GM18499 (cell line): ENCODE measurements around the gene HMCN1.

ENCODE experiments used
- ATAC-seq: cut with Tn5 transposase; IDR thresholded peaks from one replicate; pipeline ENCODE4 v1.9.1; 2021; ENCODE audit warnings: moderate number of reproducible peaks; ENCODE audit not compliant: insufficient read depth, unreplicated experiment

Gene HMCN1

GRCh38 chr1:185843297-185843869 is 109.2 kb downstream of the HMCN1 start:
- no peak for ATAC-seq

DNA sequence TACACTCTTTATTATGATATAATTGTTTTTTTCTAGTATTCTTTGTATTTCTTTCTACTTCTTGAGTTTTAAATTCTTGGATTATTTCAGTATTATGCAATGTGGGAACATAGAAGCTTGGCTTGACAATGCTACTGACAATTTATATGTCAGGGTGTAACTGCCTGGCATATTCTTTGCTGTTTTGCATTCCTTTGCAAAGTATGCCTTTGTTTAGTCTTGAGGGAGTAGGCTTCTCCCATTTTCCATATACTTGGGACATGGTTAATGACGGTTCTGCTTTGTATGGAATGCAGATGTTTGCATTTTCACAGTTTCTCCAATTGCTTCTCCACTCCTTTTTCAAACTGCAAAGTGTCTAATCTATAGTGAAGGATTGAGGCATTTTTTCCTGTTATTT is 109.8 kb downstream of the HMCN1 start:
- ATAC-seq: no peak

GRCh38 chr1:185846672-185847444 is 112.7 kb downstream of the HMCN1 start:
- ATAC-seq: no peak

DNA sequence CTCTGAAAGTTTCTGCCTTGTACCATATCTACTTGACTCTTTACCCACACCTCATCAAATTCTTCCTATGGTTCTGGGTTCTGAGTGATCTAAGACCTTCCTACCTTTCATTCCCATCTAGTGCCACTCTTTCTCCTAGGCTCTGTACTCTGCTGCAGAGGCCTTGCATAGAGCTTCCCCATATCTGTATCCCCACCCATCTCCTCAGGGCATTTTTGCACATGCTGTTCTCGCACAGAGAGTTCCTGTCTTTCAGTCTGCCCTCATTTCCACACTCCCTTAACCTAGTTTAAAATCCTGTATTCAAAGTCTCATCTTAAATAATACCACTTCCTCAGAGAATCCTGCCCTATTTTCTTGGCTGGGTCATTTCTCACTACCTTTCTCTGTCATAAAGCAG is 114.8 kb downstream of the HMCN1 start:
- ATAC-seq: no peak

GRCh38 chr1:185850366-185850765 is 116.2 kb downstream of the HMCN1 start:
- ATAC-seq: no peak

DNA sequence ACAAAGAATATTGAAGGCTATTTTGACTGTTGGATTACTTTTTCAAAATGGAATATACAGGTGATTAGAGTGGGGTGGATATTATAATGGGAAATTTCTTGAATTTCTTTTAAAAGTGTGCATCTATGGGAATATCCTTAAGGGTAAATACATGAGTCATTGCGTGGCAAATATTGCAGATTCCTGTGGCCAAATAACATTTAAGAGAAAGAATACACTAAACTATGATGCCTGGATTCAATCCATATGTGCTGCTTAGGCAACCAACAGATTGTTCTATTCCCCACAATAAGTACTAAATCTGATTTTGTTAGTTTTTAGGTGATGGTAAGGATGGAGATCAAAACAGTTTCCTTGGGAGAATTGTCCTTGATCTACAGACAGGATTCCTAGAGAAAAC is 119.5 kb downstream of the HMCN1 start:
- no peak for ATAC-seq

GRCh38 chr1:185856482-185856881 is 122.3 kb downstream of the HMCN1 start:
- ATAC-seq: no peak

DNA sequence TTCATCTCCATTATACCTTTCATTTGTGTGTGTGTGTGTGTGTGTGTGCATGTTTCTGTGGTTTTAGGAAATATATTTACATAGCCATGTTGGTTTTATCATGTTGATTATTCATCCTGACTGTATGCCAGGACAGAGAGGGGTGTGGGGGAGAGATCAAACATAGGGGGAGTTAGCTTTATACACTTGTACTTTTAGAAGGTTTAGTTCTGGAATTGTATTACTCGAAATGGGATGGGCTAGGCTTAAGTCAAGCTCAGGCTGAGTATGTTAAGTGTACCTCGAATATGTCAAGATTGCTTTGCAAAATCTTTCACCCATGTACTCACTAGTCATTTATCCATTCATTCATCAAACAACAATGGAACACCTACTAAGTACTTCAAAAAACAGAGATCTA is 123.3 kb downstream of the HMCN1 start:
- no peak for ATAC-seq

GRCh38 chr1:185860311-185860710 is 126.1 kb downstream of the HMCN1 start:
- no peak for ATAC-seq

- no peak for ATAC-seq
These were observed 126.7 kb downstream of the HMCN1 start for GRCh38 chr1:185860859-185861258.

DNA sequence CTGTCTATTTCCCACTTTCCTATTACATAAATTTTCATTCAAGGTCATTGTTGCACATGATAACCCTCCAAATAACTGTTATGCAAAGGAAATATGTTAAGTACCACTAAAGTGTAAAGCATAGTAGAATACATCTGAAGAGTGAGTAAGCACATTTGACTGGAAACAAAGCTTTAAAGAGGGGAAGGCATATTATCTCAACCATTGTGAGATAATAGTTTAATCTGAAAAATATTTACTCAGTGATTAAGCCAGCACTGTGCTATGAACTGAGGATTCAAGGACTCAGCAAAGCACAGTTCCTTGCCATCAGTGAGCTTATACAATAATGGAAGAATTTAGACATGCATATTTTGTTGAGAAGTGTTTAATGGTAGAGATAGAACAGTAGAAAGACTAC is 127.4 kb downstream of the HMCN1 start:
- ATAC-seq: no peak

DNA sequence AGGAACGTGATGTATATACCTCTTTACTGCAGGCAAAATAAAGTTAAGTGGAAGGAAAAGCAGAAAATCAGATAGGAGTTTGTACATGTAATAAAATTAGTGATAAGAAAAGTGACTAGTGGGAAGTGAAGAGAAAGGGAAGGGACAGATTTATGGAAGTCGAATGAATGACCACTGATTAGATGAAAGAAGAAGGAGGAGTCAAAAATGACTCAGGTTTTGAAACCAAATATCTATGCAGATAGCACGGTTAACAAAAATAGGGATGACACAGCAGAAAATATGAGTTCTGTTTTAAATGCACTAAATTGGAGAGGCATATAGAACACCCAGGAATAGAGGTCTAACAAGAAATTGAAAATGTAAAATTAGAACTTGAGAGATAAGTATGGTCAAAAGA is 128.0 kb downstream of the HMCN1 start:
- no peak for ATAC-seq

DNA sequence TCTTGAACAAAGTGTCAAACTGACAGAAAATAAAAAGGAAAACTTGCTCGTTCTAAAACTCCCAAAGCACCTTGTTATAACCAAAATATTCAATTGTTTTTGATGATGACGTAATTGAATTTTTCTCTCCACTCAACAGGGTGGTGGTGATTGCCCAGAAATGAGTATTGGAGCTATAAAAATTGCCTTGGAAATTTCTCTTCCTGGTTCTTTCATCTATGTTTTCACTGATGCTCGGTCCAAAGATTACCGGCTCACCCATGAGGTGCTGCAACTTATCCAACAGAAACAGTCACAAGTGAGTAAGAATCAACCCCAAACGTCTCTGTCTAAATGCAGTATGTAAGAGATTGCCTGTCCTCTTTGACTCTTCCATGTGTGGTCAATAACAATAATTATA is 130.1 kb downstream of the HMCN1 start:
- ATAC-seq: no peak

DNA sequence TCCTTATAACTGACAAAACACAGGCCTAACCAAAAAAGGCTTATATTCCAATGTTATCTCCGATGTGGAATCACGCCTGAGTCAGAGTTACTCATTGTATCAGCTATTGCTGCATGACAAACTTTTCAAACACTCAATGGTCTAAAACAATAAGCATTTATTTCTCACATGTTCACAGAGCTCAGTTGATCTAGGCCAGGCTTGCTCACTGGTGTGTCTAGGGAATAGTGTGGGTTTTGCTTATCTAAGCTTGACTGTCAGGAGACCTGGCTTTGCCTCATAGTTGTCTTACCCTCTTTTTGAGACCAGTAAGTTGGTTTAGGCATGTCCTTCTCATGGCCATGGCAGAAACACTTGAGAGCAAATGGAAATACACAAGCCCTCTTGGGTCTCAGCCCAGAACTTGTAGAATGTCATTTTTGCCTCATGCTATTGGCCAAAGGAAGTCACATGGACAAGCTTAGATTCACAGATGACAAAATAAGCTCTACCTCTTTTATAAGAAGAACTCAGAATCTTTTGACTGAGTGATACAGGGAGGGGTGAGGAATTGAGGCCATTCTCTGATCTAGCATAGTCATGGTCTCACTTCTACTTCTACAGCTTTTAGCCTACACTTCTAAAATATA is 130.8 kb downstream of the HMCN1 start:
- ATAC-seq: no peak

GRCh38 chr1:185869590-185869989 is 135.4 kb downstream of the HMCN1 start:
- no peak for ATAC-seq

DNA sequence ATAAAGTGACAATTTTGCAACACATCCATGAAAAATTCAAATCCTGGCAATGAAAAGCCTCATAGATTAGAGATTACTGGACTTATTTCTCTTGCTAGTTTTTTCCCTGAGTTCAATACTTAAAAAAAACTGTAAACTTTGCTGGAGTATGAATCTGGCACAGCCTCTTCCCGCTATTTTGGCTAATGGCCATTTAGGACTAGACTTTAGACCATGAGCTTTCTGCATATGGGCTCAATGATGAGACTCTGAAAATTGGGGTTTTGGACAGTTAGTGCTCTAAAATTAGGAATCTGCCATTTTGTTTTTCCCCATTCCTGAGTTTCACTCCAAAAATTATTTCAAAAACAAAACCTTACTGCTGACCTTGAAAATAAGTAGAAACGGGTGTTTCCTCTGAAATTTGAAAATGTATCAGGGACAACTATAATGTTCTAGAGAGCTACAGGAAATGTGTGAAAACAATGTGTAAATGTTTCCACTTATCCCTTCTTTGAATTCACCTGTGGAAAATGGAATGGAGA is 137.5 kb downstream of the HMCN1 start:
- no peak for ATAC-seq

DNA sequence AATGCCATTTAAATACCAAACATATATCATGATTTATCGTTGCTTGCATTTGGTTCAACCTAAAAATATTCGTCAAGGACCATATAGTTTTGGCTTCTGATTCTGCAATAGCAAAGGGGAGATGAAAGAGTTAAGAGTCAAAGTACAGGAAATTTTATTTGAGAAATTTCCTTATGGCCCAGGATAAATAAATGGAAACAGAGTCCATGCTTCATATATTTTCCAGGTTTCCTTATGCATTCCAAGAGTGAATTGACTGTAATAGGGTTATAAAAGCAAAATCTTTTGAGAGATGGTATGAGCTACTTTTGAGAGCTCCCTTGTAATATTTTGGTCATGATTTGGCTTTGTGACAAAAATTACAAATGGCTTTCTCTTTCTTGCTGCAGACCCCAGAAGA is 140.1 kb downstream of the HMCN1 start:
- ATAC-seq: no peak

DNA sequence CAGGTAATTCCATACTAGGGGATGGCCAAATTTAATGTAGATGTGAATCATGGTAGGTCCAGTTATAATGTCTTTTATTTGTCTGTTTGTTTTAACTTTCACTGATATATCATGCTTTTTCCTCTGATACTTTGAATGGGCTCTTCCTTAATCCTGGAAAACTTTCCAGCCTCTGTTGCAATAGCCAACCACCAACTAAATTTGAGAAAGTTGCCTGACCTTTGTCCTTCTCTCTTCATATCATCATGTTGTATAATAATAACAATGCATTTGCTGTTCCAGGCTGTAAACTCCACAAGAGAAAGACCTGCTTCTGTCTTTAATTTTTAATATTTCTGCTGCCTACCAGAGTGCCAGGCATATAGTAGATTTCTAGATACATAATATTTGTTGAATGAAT is 146.1 kb downstream of the HMCN1 start:
- no peak for ATAC-seq

DNA sequence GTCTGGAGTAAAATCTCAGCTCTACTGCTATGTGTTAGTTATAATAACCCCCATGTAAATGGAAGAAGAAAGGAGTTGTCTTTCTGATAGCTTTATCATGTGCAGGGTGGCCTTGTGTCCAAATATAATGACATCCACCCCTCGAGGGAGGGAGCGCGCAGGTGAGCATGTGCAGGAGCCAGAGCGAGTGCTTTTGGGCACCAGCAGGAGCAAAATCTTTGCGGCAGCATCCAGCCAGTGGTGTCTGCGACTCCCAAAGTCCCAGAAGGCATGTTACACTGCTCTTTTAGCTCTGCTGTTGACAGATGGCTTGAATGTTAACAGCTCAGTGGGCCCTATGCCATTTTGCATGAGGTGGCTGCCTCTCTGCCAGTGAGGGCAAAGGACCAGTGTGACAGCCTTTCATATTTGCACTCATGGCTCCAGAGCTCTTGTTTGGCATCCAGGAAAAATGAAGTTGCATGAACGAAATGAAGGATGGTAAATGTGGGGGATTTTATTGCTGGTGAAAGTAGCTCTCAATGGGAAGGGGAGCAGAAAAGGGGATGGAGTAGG is 146.7 kb downstream of the HMCN1 start:
- ATAC-seq: no peak

- no peak for ATAC-seq
These were observed 151.9 kb downstream of the HMCN1 start for GRCh38 chr1:185886046-185886445.

- ATAC-seq: no peak
These were observed 152.5 kb downstream of the HMCN1 start for GRCh38 chr1:185886671-185887070.
